Fibroblast of villous mesenchyme (primary cell): ENCODE data around the gene KRTAP10-2. TPM values are rescaled to one million over a fixed set of nuclear protein-coding genes. Genes with fewer than 3 reads are reported as not detected.

Experiments
- DNase-seq: peaks from one replicate; pipeline ENCODE4 v3.0.0-alpha.2; 2010; ENCODE audit warnings: low read depth
- H3K4me3 ChIP-seq: 2 replicates; pipeline ENCODE4 v1.5.1; 2011; ENCODE audit warnings: low read depth, mild to moderate bottlenecking, low read length
- total RNA-seq: library from RNA; depleted of rRNA; stranded (reverse); fragments of >200 nt; gene quantifications from 2 replicates; pipeline ENCODE4 v1.2.3, GENCODE V29; 2012
- TF ChIP-seq, protein P1 (sequence below): IDR thresholded peaks from 2 replicates; pipeline ENCODE4 v1.5.1; 2012; ENCODE audit warnings: low read depth, mild to moderate bottlenecking, low read length; ENCODE audit not compliant: insufficient read depth

Gene KRTAP10-2
- total RNA-seq, 1 donor, result not detected

DNA sequence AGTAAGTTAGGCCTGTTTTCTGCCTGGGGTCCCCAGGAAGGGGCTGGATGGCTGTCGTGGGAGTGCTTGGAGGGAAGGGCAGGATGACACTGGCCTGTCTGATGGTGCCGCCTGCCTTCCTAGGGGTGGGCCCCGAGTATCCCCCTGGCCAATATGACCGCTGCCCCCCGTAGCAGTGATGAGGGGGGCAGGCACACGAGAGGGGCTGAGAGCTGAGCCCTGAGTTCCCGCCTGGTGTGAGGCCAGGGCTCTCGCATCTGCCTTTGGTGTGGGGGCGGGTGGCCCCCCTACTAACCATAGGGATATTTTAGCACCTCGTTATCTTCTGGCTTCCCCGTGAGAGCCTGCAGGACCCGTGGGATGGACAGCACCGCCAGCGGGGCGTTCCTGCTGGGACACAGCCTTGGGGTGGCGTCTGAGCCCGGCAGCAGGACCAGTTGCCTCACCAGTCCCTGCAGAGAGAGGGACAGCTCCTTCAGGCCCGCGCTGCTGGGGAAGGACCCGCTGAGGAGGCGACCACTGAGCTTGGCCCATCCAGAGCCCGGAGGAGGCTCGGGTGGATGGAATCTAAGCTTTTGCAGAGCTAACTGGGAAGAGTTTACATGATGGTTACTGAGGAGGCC lies 21.7 kb downstream of the KRTAP10-2 start:
- no peak for DNase-seq
- H3K4me3 ChIP-seq, result no peak overlapping the region
- TF ChIP-seq, protein P1, sequence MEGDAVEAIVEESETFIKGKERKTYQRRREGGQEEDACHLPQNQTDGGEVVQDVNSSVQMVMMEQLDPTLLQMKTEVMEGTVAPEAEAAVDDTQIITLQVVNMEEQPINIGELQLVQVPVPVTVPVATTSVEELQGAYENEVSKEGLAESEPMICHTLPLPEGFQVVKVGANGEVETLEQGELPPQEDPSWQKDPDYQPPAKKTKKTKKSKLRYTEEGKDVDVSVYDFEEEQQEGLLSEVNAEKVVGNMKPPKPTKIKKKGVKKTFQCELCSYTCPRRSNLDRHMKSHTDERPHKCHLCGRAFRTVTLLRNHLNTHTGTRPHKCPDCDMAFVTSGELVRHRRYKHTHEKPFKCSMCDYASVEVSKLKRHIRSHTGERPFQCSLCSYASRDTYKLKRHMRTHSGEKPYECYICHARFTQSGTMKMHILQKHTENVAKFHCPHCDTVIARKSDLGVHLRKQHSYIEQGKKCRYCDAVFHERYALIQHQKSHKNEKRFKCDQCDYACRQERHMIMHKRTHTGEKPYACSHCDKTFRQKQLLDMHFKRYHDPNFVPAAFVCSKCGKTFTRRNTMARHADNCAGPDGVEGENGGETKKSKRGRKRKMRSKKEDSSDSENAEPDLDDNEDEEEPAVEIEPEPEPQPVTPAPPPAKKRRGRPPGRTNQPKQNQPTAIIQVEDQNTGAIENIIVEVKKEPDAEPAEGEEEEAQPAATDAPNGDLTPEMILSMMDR, result no peak

DNA sequence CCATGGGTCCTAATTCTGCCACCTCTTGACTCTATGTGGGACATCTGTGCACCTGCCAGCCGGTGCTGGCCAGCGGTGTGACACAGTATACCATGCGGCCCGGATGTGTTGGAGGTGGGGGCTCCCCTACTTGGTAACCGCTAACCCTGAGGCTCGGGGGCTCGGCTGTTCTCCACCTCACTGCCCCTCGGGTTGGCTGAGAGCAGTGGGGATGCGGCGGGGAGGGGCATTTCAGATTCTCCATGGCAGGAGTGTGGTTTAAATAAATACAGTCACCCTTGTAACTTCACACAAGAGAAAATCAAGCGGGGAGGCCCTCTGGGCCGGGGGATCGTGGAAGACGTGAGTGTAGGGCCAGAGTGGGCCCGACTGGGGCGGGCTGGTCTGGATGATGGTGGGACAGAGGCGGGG lies 22.3 kb downstream of the KRTAP10-2 start:
- no peak for DNase-seq

DNA sequence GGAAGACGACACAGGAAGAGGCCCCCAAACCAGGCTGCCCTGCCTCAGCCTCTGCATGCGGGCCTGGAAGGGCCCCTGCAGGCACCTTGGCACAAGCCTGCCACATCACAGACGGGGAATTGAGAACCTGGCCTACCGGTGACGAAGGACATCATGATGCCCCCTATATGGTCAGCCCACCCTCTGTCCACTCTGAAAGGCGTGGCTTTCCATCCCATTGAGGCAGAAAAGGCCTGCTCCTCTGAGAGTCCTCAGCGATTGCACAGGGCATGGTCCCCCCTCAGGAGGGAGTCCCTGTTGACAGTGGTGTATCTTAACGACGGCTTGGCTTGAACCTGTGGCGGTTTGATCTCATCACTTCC lies 22.7 kb downstream of the KRTAP10-2 start:
- DNase-seq, result no peak
- TF ChIP-seq, protein P1, result no peak
- no peak overlapping the region for H3K4me3 ChIP-seq

More for the DNA sequence above, 22.3 kb downstream of the KRTAP10-2 start:
- TF ChIP-seq, protein P1, result no peak
- H3K4me3 ChIP-seq, result no peak overlapping the region

DNA sequence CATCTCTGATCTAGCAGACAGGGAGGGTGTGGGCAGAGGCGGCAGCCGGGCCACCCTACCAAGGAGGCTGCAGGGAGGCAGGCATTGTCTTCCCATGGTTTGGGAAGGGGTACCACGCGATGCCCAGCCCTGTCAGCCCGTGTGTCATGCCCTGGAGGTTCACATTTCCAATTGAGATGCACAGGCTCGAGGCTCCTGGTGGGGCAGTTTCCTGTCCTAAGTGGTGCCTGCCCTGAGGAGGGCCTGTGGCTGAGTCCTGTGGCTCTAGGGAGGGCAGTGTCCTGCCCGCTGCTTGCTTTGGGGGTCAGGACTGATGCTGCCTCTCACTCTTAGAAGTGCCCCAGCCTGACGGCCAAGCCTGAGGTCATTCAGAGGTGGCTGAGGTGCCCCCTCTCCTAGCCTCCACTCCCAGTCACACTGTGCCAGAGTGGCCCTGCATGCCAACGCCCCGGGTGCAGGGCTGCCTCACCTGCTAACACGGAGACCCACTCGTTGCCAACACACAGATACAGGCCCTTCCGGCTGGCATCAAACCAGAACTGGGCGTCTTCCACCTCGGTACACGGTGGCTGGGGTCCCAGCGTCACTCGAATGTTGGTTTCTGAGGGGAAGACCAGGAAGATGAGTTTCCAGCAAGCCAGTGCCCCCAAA lies 23.2 kb downstream of the KRTAP10-2 start:
- no peak for DNase-seq
- no peak overlapping the region for H3K4me3 ChIP-seq
- TF ChIP-seq, protein P1, result no peak

DNA sequence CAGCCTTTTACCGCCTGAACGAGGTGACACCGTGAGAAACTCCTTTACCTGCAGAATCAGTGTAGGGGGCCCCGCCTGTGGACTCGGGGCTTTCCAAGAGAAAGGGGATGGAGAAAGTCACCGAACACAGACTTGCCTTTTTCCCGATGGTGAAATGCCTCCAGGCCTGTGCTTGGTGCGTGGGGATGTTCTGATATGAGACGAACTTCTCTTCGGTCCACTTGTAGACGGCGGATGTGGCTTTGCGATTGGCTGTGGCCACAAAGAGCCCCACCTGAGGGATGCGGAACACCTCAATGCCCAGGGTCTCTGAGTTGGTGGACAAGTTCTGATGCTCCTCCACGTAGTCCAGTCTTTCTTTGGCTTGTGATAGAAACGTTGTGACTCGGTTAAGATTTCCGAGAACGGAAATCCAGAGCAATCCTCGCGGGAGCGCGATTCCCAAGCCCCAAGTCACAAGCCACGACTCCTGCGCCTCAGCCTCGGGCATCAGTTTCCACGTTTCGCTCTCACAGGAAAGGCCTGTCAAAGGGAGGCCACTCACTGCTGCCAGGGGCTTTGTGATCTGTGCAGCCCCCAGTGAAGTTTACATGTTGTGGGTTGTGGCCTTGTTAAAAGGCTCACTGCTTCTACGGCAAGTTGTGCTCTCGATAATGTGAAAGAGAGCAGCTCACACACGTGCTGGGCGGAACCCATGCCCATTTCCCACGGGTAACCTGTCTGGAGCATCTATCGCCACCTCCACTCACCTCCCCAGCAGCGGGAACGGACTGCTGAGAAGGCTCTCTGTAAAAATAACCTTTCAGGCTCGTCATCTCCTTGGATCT lies 23.9 kb downstream of the KRTAP10-2 start:
- no peak for DNase-seq
- TF ChIP-seq, protein P1, result no peak
- H3K4me3 ChIP-seq, result no peak overlapping the region

DNA sequence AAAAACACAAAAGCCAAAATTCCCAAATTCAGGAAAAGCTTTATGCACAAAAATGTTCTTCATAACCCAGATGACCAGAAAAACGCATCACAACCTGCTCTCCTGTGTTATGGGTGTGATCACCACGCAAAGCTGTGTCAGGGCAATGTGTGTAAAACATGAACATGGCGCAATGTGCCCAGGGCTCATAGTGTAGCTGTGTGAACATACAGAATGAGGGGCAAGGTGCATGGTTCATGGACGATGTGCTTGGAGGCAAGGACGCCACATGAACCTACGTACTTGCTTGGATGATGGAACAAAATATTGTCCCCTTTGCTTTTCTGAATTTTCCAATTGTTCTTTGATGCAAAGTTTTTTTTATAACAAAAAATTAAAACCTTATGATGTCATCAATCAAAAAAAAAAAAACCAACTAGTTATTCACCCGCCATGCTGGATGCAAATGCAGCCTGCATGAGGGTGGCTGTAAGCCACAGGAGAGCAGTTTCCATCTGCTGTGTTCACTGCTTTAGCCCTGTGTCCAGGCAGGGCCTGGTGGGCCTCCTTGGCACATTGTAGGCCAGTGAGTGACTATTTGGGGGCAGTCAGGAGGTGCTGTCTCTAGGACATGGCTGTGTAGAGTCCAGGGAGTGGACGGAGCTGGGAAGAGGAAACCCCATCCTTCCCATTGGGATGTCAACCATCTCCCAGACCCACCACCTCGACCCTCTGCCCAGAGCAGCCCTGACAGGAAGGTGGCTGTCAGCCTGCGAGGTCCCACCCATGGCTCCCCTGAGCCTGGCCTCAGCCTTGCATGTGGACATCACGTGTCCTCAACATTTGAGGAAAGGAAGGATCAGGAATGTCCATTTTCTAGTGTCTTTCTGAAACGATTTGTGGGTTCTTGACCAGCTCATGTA lies 25.0 kb downstream of the KRTAP10-2 start:
- no peak for DNase-seq
- TF ChIP-seq, protein P1, result no peak
- no peak overlapping the region for H3K4me3 ChIP-seq
